Measurements from ENCODE around the gene IL23R.
"Not testable (repeated sequence)": the region's sequence is repeated elsewhere in the genome, so short reads cannot be mapped to it uniquely, and the experiment has no call there.

The IL23R gene

DNA sequence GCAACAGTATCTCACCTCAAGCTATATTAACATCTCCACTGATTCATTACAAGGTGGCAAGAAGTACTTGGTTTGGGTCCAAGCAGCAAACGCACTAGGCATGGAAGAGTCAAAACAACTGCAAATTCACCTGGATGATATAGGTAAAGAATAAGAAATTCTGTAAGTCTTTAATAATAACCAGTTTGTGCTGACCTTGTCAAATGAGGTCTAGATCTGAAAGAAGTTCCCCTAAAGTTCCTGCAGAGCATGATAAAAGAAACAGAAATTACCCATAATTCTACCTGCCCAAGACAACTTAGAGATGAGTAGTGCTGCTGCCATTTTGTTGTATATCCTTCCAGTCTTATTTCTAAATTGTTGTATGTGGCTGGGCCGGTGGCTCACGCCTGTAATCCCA is 34.5 kb downstream of the IL23R start:
- no peak for DNase-seq

GRCh38 chr1:67201891-67202290 is 35.6 kb downstream of the IL23R start:
- DNase-seq = no peak

- no peak for DNase-seq
Observed at GRCh38 chr1:67204298-67204980, 38.2 kb downstream of the IL23R start.

DNA sequence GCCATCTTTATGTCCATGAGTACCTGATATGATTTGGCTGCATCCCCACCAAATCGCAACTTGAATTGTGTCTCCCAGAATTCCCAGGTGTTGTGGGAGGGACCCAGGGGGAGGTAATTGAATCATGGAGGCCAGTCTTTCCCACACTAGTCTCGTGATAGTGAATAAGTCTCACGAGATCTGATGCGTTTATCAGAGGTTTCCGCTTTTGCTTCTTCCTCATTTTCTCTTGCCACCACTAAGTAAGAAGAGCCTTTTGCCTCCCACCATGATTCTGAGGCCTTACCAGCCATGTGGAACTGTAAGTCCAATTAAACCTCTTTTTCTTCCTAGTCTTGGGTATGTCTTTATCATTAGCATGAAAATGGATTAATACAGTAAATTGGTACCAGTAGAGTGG is 41.1 kb downstream of the IL23R start:
- not testable (repeated sequence) for DNase-seq

GRCh38 chr1:67208217-67208616 is 42.0 kb downstream of the IL23R start:
- DNase-seq = no peak

- no peak for DNase-seq
Observed at GRCh38 chr1:67209521-67209920, 43.3 kb downstream of the IL23R start.

DNA sequence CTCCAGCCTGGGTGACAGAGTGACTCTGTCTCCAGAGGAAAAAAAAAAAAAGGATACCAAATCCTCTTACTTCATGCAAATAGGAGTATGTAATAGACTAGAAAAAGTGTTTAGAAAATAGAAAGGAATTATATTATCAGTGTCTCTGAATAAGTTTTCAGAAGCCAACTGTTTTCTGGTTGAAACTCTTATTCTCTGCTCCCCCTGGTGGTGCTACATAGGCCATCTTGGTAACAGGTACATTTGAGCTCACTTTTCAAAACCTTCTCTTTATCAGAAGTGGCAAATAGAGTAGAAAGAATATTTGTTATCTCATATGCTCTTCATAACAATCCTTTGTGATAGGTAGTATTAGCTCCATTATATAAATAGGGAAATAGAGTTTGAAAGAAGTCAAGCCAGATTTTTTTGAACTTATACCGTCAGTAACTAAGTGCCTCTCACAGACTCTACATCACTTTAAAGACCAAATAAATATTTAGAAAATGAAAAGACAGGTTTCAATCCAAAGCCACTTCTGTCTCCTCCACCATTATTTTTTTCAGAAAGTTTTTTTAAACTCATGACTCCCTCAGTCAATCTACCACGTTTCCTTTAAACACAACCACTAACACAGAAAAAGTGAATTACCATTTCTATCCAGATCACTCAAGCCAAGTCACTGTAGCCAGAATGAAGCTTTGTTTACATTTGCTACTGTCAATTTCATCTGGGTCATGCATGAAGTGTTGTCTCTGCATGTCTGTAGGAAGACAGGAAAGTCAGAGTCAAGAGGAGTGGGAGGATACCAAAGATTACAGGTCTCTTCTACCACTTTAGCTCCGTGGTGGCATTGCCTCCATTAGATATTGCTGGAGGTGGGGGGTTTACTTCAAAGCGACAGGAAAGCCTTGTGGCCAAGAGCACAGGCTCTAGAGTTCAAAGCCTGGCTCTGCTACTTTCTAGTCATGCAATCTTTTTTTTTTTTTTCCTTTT is 45.6 kb downstream of the IL23R start:
- DNase-seq = peak; percentile 11

DNA sequence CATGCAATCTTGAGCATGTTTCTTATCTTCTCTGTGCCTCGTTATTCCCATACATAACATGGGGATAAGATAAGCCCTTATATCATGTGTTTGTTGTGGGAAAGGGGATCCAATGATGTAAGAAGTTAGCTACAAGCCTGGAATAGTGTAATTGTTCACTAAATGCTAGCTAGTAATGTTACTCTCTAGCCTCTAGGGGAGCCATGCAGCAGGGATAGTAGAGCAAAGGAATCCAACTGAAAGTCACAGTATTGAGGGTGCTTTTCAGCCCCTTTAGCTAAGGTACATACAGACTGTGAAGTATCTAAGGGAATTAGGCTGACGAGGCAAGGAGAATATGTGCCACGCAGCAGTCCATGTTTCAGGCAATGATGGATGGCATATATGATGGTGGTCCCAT is 46.9 kb downstream of the IL23R start:
- DNase-seq = no peak

DNA sequence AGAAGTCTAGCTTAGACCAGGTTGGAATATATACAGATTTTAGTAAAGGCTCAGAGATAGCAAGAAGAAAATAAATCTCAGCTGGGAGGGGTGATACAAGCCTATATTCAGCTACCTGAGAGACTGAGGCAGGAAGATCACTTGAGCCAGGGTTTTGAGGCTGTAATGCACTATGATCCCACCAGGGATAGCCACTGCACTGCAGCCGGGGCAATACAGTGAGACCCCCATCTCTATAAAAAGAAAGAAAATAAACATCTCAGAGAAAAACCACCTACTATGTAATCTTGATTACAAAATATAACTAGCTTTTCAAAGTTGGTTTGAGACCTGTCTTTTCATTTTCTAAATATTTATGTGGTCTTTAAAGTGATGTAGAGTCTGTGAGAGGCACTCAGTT is 47.7 kb downstream of the IL23R start:
- DNase-seq = no peak

DNA sequence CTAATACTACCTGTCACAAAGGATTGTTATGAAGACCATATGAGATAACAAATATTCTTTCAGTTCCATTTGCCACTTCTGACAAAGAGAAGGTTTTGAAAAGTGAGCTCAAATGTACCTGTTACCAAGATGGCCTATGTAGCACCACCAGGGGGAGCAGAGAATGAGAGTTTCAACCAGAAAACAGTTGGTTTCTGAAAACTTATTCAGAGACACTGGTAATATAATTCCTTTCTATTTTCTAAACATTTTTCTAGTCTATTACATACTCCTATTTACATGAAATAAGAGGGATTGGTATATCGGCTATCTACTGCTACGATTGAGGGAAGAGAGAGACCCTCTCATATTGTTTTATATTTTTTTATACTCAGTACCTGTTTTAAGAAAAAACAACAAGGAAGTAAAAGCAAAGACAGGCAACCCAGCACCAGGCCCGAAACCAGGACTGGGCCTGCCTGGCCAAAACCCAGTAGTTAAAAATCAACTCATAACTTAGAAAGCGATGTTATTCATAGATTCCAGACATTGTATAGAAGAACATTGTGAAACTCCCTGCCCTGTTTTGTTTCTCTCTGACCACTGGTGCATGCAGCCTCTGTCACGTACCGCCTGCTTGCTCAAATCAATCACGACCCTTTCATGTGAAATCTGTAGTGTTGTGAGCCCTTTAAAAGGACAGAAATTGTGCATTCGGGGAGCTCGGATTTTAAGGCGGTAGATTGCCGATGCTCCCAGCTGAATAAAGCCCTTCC is 48.3 kb downstream of the IL23R start:
- no peak for DNase-seq

DNA sequence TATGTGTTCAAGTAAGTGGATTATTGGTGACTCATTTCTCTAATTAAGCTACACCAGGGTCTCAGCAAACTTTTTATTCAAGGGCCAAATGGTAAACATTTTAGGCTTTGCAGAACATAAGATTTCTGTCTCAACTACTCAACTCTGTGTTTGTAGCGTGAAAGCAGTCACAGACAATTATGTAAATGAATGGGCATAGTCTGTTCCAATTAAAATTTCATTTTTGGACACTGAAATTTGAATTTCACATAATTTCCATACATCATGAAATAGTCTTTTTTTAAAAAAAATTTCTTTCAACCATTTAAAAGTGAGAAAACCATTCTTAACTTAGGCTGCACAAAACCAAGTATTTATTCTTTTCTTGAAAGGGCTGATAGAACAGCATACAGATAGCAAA is 50.1 kb downstream of the IL23R start:
- DNase-seq = no peak

GRCh38 chr1:67217417-67217816 is 51.2 kb downstream of the IL23R start:
- no peak for DNase-seq

DNA sequence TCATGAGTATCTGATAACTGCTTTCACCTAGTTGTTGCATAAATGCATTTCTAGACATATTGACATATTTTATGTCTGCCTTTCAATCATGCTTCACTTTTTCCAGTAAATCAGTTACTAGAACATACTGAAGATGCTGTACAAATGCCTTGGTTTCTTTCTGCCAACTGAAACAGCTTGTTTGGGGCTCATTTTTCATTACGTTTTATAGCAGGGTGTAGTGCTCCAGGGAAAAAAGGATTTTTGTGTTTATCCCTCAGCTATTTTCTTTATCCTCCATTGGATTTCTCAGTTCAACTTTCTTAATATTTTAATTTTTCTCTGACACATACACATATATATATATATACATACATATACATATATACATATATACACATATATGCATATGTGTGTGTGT is 51.7 kb downstream of the IL23R start:
- no peak for DNase-seq

- no peak for DNase-seq
Observed at GRCh38 chr1:67224856-67225255, 58.6 kb downstream of the IL23R start.

GRCh38 chr1:67226688-67227087 is 60.4 kb downstream of the IL23R start:
- DNase-seq = no peak

DNA sequence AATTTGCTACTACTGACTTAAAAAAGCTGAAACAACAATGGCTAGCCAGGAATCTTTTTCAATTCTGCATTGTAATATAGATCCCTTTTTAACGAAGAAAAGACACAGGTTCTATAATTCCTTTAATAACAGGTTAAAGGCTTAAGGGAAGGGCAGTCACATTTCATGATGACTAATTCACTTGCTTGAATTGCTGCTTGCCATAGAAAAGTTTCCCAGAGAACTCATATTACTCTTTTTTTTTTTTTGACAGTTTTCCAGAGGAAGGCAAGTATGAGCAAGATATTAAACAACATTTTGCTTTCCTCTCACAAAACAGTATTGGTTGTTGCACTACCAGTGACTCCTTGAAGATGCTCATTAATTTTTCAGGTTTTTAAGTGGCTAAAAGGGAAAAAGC is 60.9 kb downstream of the IL23R start:
- DNase-seq = no peak

GRCh38 chr1:67228791-67229190 is 62.5 kb downstream of the IL23R start:
- no peak for DNase-seq

GRCh38 chr1:67230539-67230938 is 64.3 kb downstream of the IL23R start:
- DNase-seq = no peak

DNA sequence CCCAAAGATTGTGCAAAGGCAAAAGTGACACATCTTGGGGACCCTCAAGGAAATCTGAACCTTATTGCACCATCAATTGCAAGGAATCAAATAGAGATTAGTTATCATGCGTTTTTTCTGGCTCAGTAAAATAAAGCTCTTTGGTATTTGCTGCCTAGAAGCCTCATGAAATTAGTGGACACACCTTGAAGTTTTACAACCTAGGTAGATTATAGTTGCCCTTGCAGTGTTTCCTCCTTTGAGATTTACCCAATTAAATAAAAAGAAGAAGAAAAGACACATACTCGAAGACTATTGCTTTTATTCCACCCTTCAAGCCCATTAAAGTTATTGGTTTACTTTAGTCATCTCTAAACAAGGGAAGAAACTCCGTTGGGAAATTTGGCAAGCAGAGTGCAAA is 70.0 kb downstream of the IL23R start:
- DNase-seq = no peak

GRCh38 chr1:67239738-67240137 is 73.5 kb downstream of the IL23R start:
- DNase-seq = no peak

GRCh38 chr1:67241200-67241746 is 75.0 kb downstream of the IL23R start:
- no peak for DNase-seq

GRCh38 chr1:67242016-67242415 is 75.8 kb downstream of the IL23R start:
- DNase-seq = no peak

- DNase-seq = no peak
Observed at GRCh38 chr1:67250051-67250653, 83.9 kb downstream of the IL23R start.
